Heart left ventricle (tissue), 16 donors: ENCODE data around the gene MRPL37. TPM values are rescaled to one million over a fixed set of nuclear protein-coding genes. Genes with fewer than 3 reads are reported as not detected.

Experiments used
- ATAC-seq, 4 donors: fragments of 200-7000 bp; cut with Tn5 transposase; one replicate each; pipeline ENCODE4 v1.9.1; 2020 to 2022; ENCODE audit warnings: moderate library complexity in 4 of 4, mild to moderate bottlenecking in 3 of 4, moderate number of reproducible peaks in 1 of 4
- DNase-seq, 5 donors: peaks; one replicate each; pipeline ENCODE4 v3.0.0-alpha.2; 2020
- H3K27ac ChIP-seq, 12 donors: fragments of 200-600 bp; sonication (generic) in 4 of 12; one replicate each; pipeline versions ENCODE4 v1.5.0 to v1.8.0; 2016 to 2022; ENCODE audit warnings: mild to moderate bottlenecking in 2 of 12
- H3K27me3 ChIP-seq, 9 donors: fragments of 200-600 bp; sonication (generic) in 2 of 9; one replicate each; pipeline versions ENCODE4 v1.5.1 to v1.8.0; 2016 to 2022; ENCODE audit warnings: mild to moderate bottlenecking in 3 of 9
- H3K36me3 ChIP-seq, 9 donors: fragments of 200-600 bp; sonication (generic) in 2 of 9; one replicate each; pipeline versions ENCODE4 v1.5.0 to v1.8.0; 2018 to 2022; ENCODE audit warnings: mild to moderate bottlenecking in 2 of 9
- H3K4me1 ChIP-seq, 12 donors: fragments of 200-600 bp; sonication (generic) in 4 of 12; one replicate each; pipeline versions ENCODE4 v1.5.0 to v1.8.0; 2016 to 2022; ENCODE audit warnings: mild to moderate bottlenecking in 3 of 12
- H3K4me3 ChIP-seq, 12 donors: fragments of 200-600 bp; sonication (generic) in 4 of 12; one replicate each; pipeline versions ENCODE4 v1.5.0 to v1.8.0; 2017 to 2022; ENCODE audit warnings: mild to moderate bottlenecking in 9 of 12, moderate library complexity in 4 of 12
- H3K9me3 ChIP-seq, 12 donors: fragments of 200-600 bp; sonication (generic) in 4 of 12; one replicate each; pipeline versions ENCODE4 v1.5.0 to v1.8.0; 2016 to 2022; ENCODE audit warnings: mild to moderate bottlenecking in 1 of 12
- CTCF ChIP-seq, 12 donors: fragments of 200-600 bp; sonication (generic) in 4 of 12; IDR thresholded peaks; one replicate each; pipeline versions ENCODE4 v1.5.0 to v1.8.0; 2018 to 2022; ENCODE audit warnings: antibody characterized with exemption in 12 of 12, mild to moderate bottlenecking in 5 of 12
- POLR2A ChIP-seq, 2 donors: fragments of 450-650 bp; IDR thresholded peaks; one replicate each; pipeline ENCODE4 v1.6.1; 2017; ENCODE audit warnings: antibody characterized with exemption in 2 of 2, mild to moderate bottlenecking in 2 of 2, moderate library complexity in 2 of 2
- WGBS, 4 donors: extraction: QIAGEN DNeasy Blood & Tissue Kit in 2 of 4; methylation state at CpG; one replicate each; pipeline versions ENCODE4 v1.1.5 to v1.1.7; 2013 to 2018; 5-methylcytosine and 5-hydroxymethylcytosine counted together
- intact Hi-C, 10 donors: fragments of 100-400 bp; cut with DNase I; formaldehyde crosslinking; loops; one replicate each; pipeline versions ENCODE4 v1.11.1 to v1.14.2; 2022
- polyA plus RNA-seq, 2 donors: library from polyadenylated mRNA; stranded (reverse); fragments of 200-250 nt; gene quantifications; one replicate each; pipeline ENCODE4 v1.2.3, GENCODE V29; 2013
- total RNA-seq, 9 donors: library from RNA; depleted of rRNA in 2 of 9; stranded (reverse); fragments of >200 nt in 2 of 9; fragmentation: NEBNext Ultra II Directional in 3 of 9; extraction: Animal tissue kit (Norgen Biotek cat#: 25700) in 3 of 9; gene quantifications; one replicate each; pipeline versions ENCODE4 v1.1.0 to v1.2.4, GENCODE V29; 2016 to 2023
- donor health status: ischemic (EF 13 %, LVEDD 7.1; RV severe dilation, severe dysfunction).
- donor health status: healthy with polysubstance abuse.
- donor health status: DM: no; HTN: yes; CAD: no.
- donor health status: DM: no; HTN: no; CAD: no.
- donor health status: ischemic (EF 25% LVEDD 6.9; RV normal size, moderate dysfunction).
- donor health status: ischemic (EF 25% LVEDD 5.7; RV mildly dilated, moderate dysfunction).
- donor health status: healthy.
- donor health status: DM: yes; HTN: yes; CAD: no.
- donor health status: ischemic (EF 35%, LVEDD 5.7; RV mildly dilated, moderate dysfunction).
- donor health status: nonischemic (EF 11% LVEDD 7.7; RV severe dilation, severe dysfunction).
- donor health status: DM: yes; HTN: yes; CAD: no.
- donor health status: PGD.
- donor health status: ischemic (EF 29% LVEDD 5.4; RV normal size, mild dysfunction).
- donor health status: nonischemic (EF 23%, LVEDD 6.1; RV moderate dilation, normal function).

The MRPL37 gene
- total and polyA plus RNA-seq, 11 donors: 46.7 to 122 (median 84.6) TPM

DNA sequence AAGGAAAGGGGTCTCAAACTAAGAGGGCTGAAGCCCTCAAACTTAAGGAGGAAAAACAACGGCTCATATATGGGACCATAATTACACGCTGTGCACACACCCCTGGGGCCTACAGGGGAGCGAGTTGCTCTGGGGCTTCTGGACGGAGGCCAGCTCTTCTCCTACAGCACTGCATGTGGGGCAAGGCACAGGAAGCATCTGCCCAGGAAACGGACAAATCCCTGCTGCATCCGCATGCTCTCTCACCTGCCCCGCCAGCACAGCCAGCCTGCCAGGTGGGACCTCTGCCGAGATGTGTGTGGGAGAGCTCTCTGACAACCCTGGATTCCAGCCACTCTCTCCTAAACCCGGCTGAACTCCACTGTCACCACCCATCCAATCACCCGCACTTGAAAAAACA, 54.1 kb downstream of the MRPL37 start:
- intact Hi-C loops: no loop called here
- Histone ChIP-seq H3K4me1 (peaks cover 0 to 24% (median 11%) of the 10 kb centered on the region in 12 donors), H3K36me3 (peaks cover 0 to 28% (median 4%) of the 10 kb centered on the region in 9 donors), H3K9me3 (no peaks in the 10 kb centered on the region), H3K27me3 (no peaks in the 10 kb centered on the region), H3K4me3 (no peak overlapping the region), H3K27ac (no peak overlapping the region)
- ATAC-seq (no peak), DNase-seq (no peak)
- whole genome bisulfite sequencing, 4 donors: 39 to 61% (median 49%) methylated on average over 10 of the region's 10 CpGs
- TF ChIP-seq CTCF (IDR thresholded peaks at IDR 0.05): no peak
- TF ChIP-seq POLR2A (IDR thresholded peaks at IDR 0.05): no peak

DNA sequence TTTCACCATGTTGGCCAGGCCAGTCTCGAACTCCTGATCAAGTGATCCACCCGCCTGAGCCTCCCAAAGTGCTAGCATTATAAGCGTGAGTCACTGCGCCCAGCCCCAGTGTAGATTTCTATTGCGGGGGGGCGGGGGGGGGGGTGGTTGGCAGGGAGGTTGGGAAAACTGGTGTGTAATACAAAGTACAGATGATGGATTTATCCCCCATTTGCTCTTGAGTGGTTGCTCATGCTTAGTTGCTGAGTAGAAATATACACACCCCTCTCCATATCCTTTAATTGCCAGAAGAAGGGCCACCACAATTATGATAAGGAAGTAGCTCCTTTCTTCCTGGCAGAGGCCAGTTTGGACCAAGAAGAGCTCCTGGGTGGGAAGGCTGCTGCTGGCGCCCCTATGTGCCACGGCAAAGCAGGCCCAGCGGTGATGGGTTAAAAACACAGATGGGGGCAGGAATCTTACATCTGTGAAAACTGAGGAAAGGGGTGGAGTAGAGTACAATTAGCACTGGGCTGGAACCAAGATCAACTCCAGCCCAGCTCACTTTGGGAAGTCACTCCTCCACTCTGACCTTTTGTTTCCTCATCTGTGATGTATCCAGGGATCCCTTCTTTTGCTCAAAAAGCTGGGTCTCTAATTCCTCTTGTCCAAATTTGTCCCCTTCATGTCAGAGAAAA, 55.2 kb downstream of the MRPL37 start:
- H3K36me3 ChIP-seq: peaks cover 0 to 27% (median 4%) of the 10 kb centered on the region in 9 donors
- no peak overlapping the region for H3K27ac ChIP-seq
- TF ChIP-seq CTCF (IDR thresholded peaks at IDR 0.05) (no peak), POLR2A (IDR thresholded peaks at IDR 0.05) (no peak)
- H3K27me3 ChIP-seq: no peaks in the 10 kb centered on the region
- ATAC-seq (no peak), DNase-seq (no peak)
- intact Hi-C loops: no loop called here
- peaks cover 0 to 18% (median 7%) of the 10 kb centered on the region in 12 donors for H3K4me1 ChIP-seq
- no peaks in the 10 kb centered on the region for H3K9me3 ChIP-seq
- whole genome bisulfite sequencing, 4 donors: 92 to 96% (median 94%) methylated on average over 9 of the region's 9 CpGs
- H3K4me3 ChIP-seq: no peak overlapping the region

DNA sequence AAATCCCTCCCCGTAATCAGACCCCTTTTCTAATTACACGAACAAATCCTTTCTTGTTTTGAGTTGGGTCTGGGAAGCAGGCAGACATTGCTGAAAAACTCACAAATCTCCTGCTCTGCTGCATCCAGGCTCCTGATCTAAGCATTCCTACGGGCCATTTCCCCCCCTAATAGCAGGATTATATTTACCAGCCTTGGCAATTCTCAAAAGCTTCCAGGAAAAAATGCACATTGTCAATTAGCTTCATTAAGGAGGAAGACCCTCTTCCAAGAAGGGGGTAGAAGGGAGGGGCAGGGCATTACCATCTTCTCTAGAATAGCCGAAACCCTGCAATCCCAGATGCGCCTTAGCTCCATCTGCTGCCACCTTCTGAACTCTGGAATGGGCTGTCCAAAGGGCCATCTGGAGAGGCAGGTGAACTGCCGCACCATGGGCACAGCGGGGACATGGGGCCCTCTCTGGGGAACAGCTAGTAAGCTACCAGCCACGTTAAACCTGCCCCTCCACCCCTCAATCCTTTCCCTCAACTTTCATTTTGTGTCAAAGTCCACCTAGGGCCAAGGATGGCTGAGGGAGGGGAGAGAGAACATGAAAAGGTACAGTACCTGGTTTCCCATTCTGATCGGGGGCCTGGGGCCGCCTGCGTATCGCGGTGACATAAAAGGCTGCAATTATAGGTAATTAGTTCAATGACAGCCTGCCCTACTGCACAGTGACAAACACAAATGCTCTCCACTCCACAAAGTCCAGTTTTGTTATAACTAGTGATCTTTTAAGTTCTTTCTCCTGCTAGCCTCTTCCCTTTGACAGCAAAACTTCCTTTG, 56.8 kb downstream of the MRPL37 start:
- H3K36me3 ChIP-seq: peaks cover 0 to 14% (median 0%) of the 10 kb centered on the region in 9 donors
- H3K4me1 ChIP-seq: peaks cover 0 to 13% (median 6%) of the 10 kb centered on the region in 12 donors
- TF ChIP-seq CTCF (IDR thresholded peaks at IDR 0.05) (no peak), POLR2A (IDR thresholded peaks at IDR 0.05) (no peak)
- H3K9me3 ChIP-seq: no peaks in the 10 kb centered on the region
- DNase-seq (peak in 1 of 5 donors; percentile 35), ATAC-seq (no peak)
- intact Hi-C loops: no loop called here
- no peak overlapping the region for H3K4me3 ChIP-seq
- WGBS, 4 donors: 86 to 95% (median 92%) methylated on average over 13 of the region's 13 CpGs
- no peak overlapping the region for H3K27ac ChIP-seq
- no peaks in the 10 kb centered on the region for H3K27me3 ChIP-seq

DNA sequence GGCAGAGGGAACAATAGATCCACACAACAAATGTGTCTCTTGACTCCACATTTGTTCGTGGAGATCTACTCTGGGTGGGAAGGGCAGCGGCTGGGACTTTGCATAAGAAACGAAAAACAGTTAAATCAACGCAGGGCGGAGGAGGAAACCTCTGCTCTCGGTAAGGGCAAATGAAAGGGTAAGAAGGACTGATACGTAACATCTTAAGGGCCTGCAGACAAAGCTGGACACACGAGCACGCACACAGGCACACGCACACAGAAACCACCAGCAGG, 57.3 kb downstream of the MRPL37 start:
- no peak overlapping the region for H3K4me3 ChIP-seq
- no peaks in the 10 kb centered on the region for H3K27me3 ChIP-seq
- ATAC-seq (no peak), DNase-seq (no peak)
- intact Hi-C loops: no loop called here
- H3K27ac ChIP-seq: no peak overlapping the region
- WGBS, 4 donors: 87 to 90% (median 88%) methylated on average over 10 of the region's 10 CpGs
- TF ChIP-seq CTCF (IDR thresholded peaks at IDR 0.05): no peak
- TF ChIP-seq POLR2A (IDR thresholded peaks at IDR 0.05): no peak
- peaks cover 0 to 13% (median 6%) of the 10 kb centered on the region in 12 donors for H3K4me1 ChIP-seq
- peaks cover 0 to 14% (median 0%) of the 10 kb centered on the region in 9 donors for H3K36me3 ChIP-seq
- no peaks in the 10 kb centered on the region for H3K9me3 ChIP-seq
